ENCODE results near the gene DACH1. TPM values are rescaled to one million over a fixed set of nuclear protein-coding genes. Genes with fewer than 3 reads are reported as not detected.

Gene DACH1
- total RNA-seq, 1 donor from 2014 or later: 23.6 TPM

GRCh38 chr13:71714802-71715375 is 152.1 kb downstream of the DACH1 start:
- no peak for DNase-seq (ENCODE audit: extremely low read depth, low read depth, low spot score)

- DNase-seq (ENCODE audit: extremely low read depth, low read depth, low spot score): peak; percentile 25
Measured at GRCh38 chr13:71712988-71713653, 153.9 kb downstream of the DACH1 start.

- no peak for DNase-seq (ENCODE audit: extremely low read depth, low read depth, low spot score)
Measured at GRCh38 chr13:71704656-71705055, 162.3 kb downstream of the DACH1 start.

GRCh38 chr13:71703138-71703537 is 163.9 kb downstream of the DACH1 start:
- no peak for DNase-seq (ENCODE audit: extremely low read depth, low read depth, low spot score)

- no peak for DNase-seq (ENCODE audit: extremely low read depth, low read depth, low spot score)
Measured at GRCh38 chr13:71702253-71702652, 164.8 kb downstream of the DACH1 start.

- DNase-seq (ENCODE audit: extremely low read depth, low read depth, low spot score): no peak
Measured at GRCh38 chr13:71701741-71702140, 165.3 kb downstream of the DACH1 start.

- DNase-seq (ENCODE audit: extremely low read depth, low read depth, low spot score): no peak
Measured at GRCh38 chr13:71699342-71699741, 167.7 kb downstream of the DACH1 start.

GRCh38 chr13:71695662-71696061 is 171.3 kb downstream of the DACH1 start:
- no peak for DNase-seq (ENCODE audit: extremely low read depth, low read depth, low spot score)

- DNase-seq (ENCODE audit: extremely low read depth, low read depth, low spot score): no peak
Measured at GRCh38 chr13:71685072-71685471, 181.9 kb downstream of the DACH1 start.

GRCh38 chr13:71681901-71682613 is 184.9 kb downstream of the DACH1 start:
- no peak for DNase-seq (ENCODE audit: extremely low read depth, low read depth, low spot score)

GRCh38 chr13:71677124-71677523 is 189.9 kb downstream of the DACH1 start:
- no peak for DNase-seq (ENCODE audit: extremely low read depth, low read depth, low spot score)

- DNase-seq (ENCODE audit: extremely low read depth, low read depth, low spot score): no peak
Measured at GRCh38 chr13:71672512-71672911, 194.5 kb downstream of the DACH1 start.

- no peak for DNase-seq (ENCODE audit: extremely low read depth, low read depth, low spot score)
Measured at GRCh38 chr13:71663431-71663830, 203.6 kb downstream of the DACH1 start.

GRCh38 chr13:71661921-71662320 is 205.1 kb downstream of the DACH1 start:
- peak; percentile 69 for DNase-seq (ENCODE audit: extremely low read depth, low read depth, low spot score)

GRCh38 chr13:71659404-71659803 is 207.6 kb downstream of the DACH1 start:
- DNase-seq (ENCODE audit: extremely low read depth, low read depth, low spot score): no peak

GRCh38 chr13:71645467-71645866 is 221.5 kb downstream of the DACH1 start:
- no peak for DNase-seq (ENCODE audit: extremely low read depth, low read depth, low spot score)

GRCh38 chr13:71644579-71644978 is 222.4 kb downstream of the DACH1 start:
- no peak for DNase-seq (ENCODE audit: extremely low read depth, low read depth, low spot score)

- no peak for DNase-seq (ENCODE audit: extremely low read depth, low read depth, low spot score)
Measured at GRCh38 chr13:71643448-71643860, 223.6 kb downstream of the DACH1 start.

- no peak for DNase-seq (ENCODE audit: extremely low read depth, low read depth, low spot score)
Measured at GRCh38 chr13:71638751-71639150, 228.3 kb downstream of the DACH1 start.

GRCh38 chr13:71634602-71635443 is 232.2 kb downstream of the DACH1 start:
- DNase-seq (ENCODE audit: extremely low read depth, low read depth, low spot score): no peak

GRCh38 chr13:71634182-71634581 is 232.8 kb downstream of the DACH1 start:
- DNase-seq (ENCODE audit: extremely low read depth, low read depth, low spot score): no peak
